WI38 (cell line): ENCODE data around the gene RPS17.
"Not testable (repeated sequence)": the region's sequence is repeated elsewhere in the genome, so short reads cannot be mapped to it uniquely, and the experiment has no call there.

Source experiments
- H3K4me3 ChIP-seq: 2 replicates; pipeline ENCODE4 v1.5.1; 2011; ENCODE audit warnings: low read depth, mild to moderate bottlenecking, control low read depth, low read length
- CTCF ChIP-seq: IDR thresholded peaks from 2 replicates; pipeline ENCODE4 v1.5.1; 2012; ENCODE audit warnings: low read depth, mild to moderate bottlenecking, control low read depth, low read length

RPS17 gene

GRCh38 chr15:82538961-82539690 lies 1.1 kb downstream of the RPS17 start:
- no peak for TF ChIP-seq CTCF
- peak overlapping the region; percentile 100 for H3K4me3 ChIP-seq

- no peak for TF ChIP-seq CTCF
- H3K4me3 ChIP-seq, result no peak overlapping the region
Observed at GRCh38 chr15:82537351-82537908, 2.8 kb downstream of the RPS17 start.

- H3K4me3 ChIP-seq, result no peak overlapping the region
- no peak for TF ChIP-seq CTCF
Observed at GRCh38 chr15:82536409-82537350, 3.6 kb downstream of the RPS17 start.

- TF ChIP-seq CTCF, result no peak
- no peak overlapping the region for H3K4me3 ChIP-seq
Observed at GRCh38 chr15:82535566-82536408, 4.5 kb downstream of the RPS17 start.

- not testable (repeated sequence) for H3K4me3 ChIP-seq
Observed at GRCh38 chr15:82535151-82535550, 5.1 kb downstream of the RPS17 start.

GRCh38 chr15:82534457-82534861 lies 5.8 kb downstream of the RPS17 start:
- H3K4me3 ChIP-seq, result not testable (repeated sequence)

GRCh38 chr15:82533801-82534200 lies 6.5 kb downstream of the RPS17 start:
- TF ChIP-seq CTCF, result no peak
- H3K4me3 ChIP-seq, result no peak overlapping the region
